ENCODE measurements around the gene ACR.

- TF ChIP-seq POLR2AphosphoS5 (IDR thresholded peaks at IDR 0.05; ENCODE audit: low read depth) (no peak), CTCF (conservative IDR thresholded peaks at IDR 0.05; ENCODE audit: low read depth in 2 of 2) (no peak), REST (IDR thresholded peaks at IDR 0.05; ENCODE audit: unreplicated experiment) (no peak), ZNF114 (CRISPR knock-in tag; IDR thresholded peaks at IDR 0.05) (no peak), EZH2 (IDR thresholded peaks at IDR 0.05; ENCODE audit: low read depth, unreplicated experiment) (no peak), EZH2phosphoT487 (IDR thresholded peaks at IDR 0.05; ENCODE audit: unreplicated experiment) (no peak), ZNF462 (CRISPR knock-in tag; IDR thresholded peaks at IDR 0.05) (no peak), ETS1 (IDR thresholded peaks at IDR 0.05) (no peak), NANOG (IDR thresholded peaks at IDR 0.05; ENCODE audit: borderline replicate concordance) (no peak)
Measured at GRCh38 chr22:50733521-50734342, 4.3 kb upstream of the ACR start.
